Naive thymus-derived CD4-positive, alpha-beta T cell (primary cell): Measurements from ENCODE around the gene CX3CR1. TPM values are rescaled to one million over a fixed set of nuclear protein-coding genes. Genes with fewer than 3 reads are reported as not detected.
A peak's percentile ranks its signal among the peaks of the same experiment; 100 is the strongest.

Experiments
- ATAC-seq: fragments of 150-1000 bp; cut with Tn5 transposase; 2 replicates; pipeline ENCODE4 v1.10.0; 2021; ENCODE audit warnings: mild to moderate bottlenecking, moderate library complexity
- CTCF ChIA-PET: fragments of 350-600 bp; sonication (Branson Sonifier 250); formaldehyde crosslinking; loops from one replicate; lab custom pipeline; 2021; ENCODE audit warnings: antibody characterized with exemption; lab: Charles Lee
- POLR2A ChIA-PET: fragments of 350-600 bp; sonication (Branson Sonifier 250); formaldehyde crosslinking; loops from one replicate; lab custom pipeline; 2021; ENCODE audit warnings: antibody characterized with exemption, inconsistent platforms; lab: Charles Lee
- DNase-seq, 9 donors: peaks; one replicate each; pipeline versions ENCODE4 v3.0.0 to v3.0.0-alpha.2; 2020 to 2022; ENCODE audit warnings: mixed read lengths in 1 of 9
- H3K27ac ChIP-seq: one replicate; pipeline ENCODE4 v1.7.0; 2013; ENCODE audit warnings: mild to moderate bottlenecking, low read depth, low read length, moderate library complexity
- H3K27me3 ChIP-seq, 2 donors: one replicate each; pipeline ENCODE4 v1.7.0; 2013; ENCODE audit warnings: low read length in 2 of 2, mild to moderate bottlenecking in 2 of 2, moderate library complexity in 2 of 2; ENCODE audit not compliant: control insufficient read depth in 2 of 2, insufficient read depth in 2 of 2
- H3K36me3 ChIP-seq, 3 experiments: 1 replicate in 2 of 3; 2 replicates in 1 of 3; pipeline ENCODE4 v1.7.0; 2013; ENCODE audit warnings: low read length in 3 of 3, mild to moderate bottlenecking in 3 of 3, moderate library complexity in 1 of 3; ENCODE audit not compliant: insufficient read depth in 3 of 3, control insufficient read depth in 2 of 3
- H3K4me1 ChIP-seq, 2 donors: one replicate each; pipeline ENCODE4 v1.7.0; 2013; ENCODE audit warnings: low read length in 2 of 2, mild to moderate bottlenecking in 2 of 2, moderate library complexity in 1 of 2; ENCODE audit not compliant: control insufficient read depth in 2 of 2, insufficient read depth in 2 of 2
- H3K4me3 ChIP-seq: 2 replicates; pipeline ENCODE4 v1.7.0; 2013; ENCODE audit warnings: mild to moderate bottlenecking, low read length
- H3K9me3 ChIP-seq, 3 experiments: 1 replicate in 2 of 3; 2 replicates in 1 of 3; pipeline ENCODE4 v1.7.0; 2013; ENCODE audit warnings: low read length in 3 of 3; ENCODE audit not compliant: control insufficient read depth in 2 of 3
- H3K27ac Mint-ChIP-seq, 9 donors: one replicate each; pipeline ENCODE4 v1.8.0; 2020 to 2022; ENCODE audit warnings: mixed read lengths in 9 of 9, mild to moderate bottlenecking in 8 of 9, moderate library complexity in 5 of 9, inconsistent platforms in 2 of 9
- H3K27me3 Mint-ChIP-seq, 5 donors: one replicate each; pipeline ENCODE4 v1.8.0; 2021 to 2022; ENCODE audit warnings: mixed read lengths in 5 of 5, mild to moderate bottlenecking in 1 of 5
- H3K36me3 Mint-ChIP-seq, 5 donors: one replicate each; pipeline ENCODE4 v1.8.0; 2020 to 2022; ENCODE audit warnings: mixed read lengths in 5 of 5, mild to moderate bottlenecking in 3 of 5, inconsistent platforms in 1 of 5
- H3K4me1 Mint-ChIP-seq, 7 donors: one replicate each; pipeline ENCODE4 v1.8.0; 2020 to 2022; ENCODE audit warnings: mixed read lengths in 7 of 7, mild to moderate bottlenecking in 3 of 7, inconsistent platforms in 1 of 7
- H3K4me3 Mint-ChIP-seq, 10 donors: one replicate each; pipeline ENCODE4 v1.8.0; 2020 to 2022; ENCODE audit warnings: mild to moderate bottlenecking in 10 of 10, mixed read lengths in 10 of 10, moderate library complexity in 6 of 10, inconsistent platforms in 2 of 10
- H3K9me3 Mint-ChIP-seq, 11 donors: one replicate each; pipeline ENCODE4 v1.8.0; 2020 to 2022; ENCODE audit warnings: mixed read lengths in 11 of 11, mild to moderate bottlenecking in 4 of 11, inconsistent platforms in 1 of 11, moderate library complexity in 1 of 11
- intact Hi-C, 2 donors: fragments of 100-400 bp; cut with micrococcal nuclease; formaldehyde crosslinking; loops; one replicate each; pipeline ENCODE4 v1.15.1; 2023
- polyA plus RNA-seq, 2 donors: library from polyadenylated mRNA; unstranded; fragments of 300-500 nt; fragmentation: Illumina TruSeq; gene quantifications; one replicate each; pipeline ENCODE4 v1.2.3, GENCODE V29; 2021
- total RNA-seq, 6 experiments: library from RNA in 5 of 6; stranded (reverse) in 5 of 6; gene quantifications; 1 replicate in 5 of 6; 2 replicates in 1 of 6; pipeline ENCODE4 v1.2.3 and lab custom pipeline; 2021 to 2026

The CX3CR1 gene
- total and polyA plus RNA-seq, 7 experiments from 2014 or later, result 0.54 to 66.6 (median 1.1) TPM

GRCh38 chr3:39260957-39261356 is 18.9 kb downstream of the CX3CR1 start:
- peak overlapping the region in 2 of 10 donors; percentile 55 to 76 for H3K4me3 Mint-ChIP-seq
- Histone ChIP-seq H3K4me1 (peaks cover 0 to 73% of the 10 kb centered on the region in 2 donors), H3K36me3 (no peaks in the 10 kb centered on the region), H3K4me3 (no peak overlapping the region), H3K27ac (no peak overlapping the region), H3K9me3 (no peaks in the 10 kb centered on the region), H3K27me3 (no peaks in the 10 kb centered on the region)
- DNase-seq, result peak in 8 of 9 donors; percentile 17 to 78 (median 48)
- peaks cover 0 to 7% (median 0%) of the 10 kb centered on the region in 11 donors for H3K9me3 Mint-ChIP-seq
- peak overlapping the region in 6 of 9 donors; percentile 14 to 87 (median 36) for H3K27ac Mint-ChIP-seq
- H3K4me1 Mint-ChIP-seq, result peaks cover 6 to 58% (median 8%) of the 10 kb centered on the region in 7 donors
- POLR2A ChIA-PET, result no interaction called here
- peaks cover 0 to 19% (median 0%) of the 10 kb centered on the region in 5 donors for H3K36me3 Mint-ChIP-seq
- ATAC-seq, result peak; percentile 96
- CTCF ChIA-PET, result no interaction called here
- intact Hi-C loops, result loop anchor here (1.0 to 2.0 kb wide), 5 partner anchors 26 to 53 kb away; no protein-coding TSS in a partner anchor
- H3K27me3 Mint-ChIP-seq, result peaks cover 0 to 28% (median 9%) of the 10 kb centered on the region in 5 donors

GRCh38 chr3:39260318-39260717 is 19.5 kb downstream of the CX3CR1 start:
- CTCF ChIA-PET, result no interaction called here
- Mint-ChIP-seq H3K4me1 (peaks cover 6 to 58% (median 8%) of the 10 kb centered on the region in 7 donors), H3K9me3 (peaks cover 0 to 3% (median 0%) of the 10 kb centered on the region in 11 donors), H3K27me3 (peaks cover 0 to 28% (median 9%) of the 10 kb centered on the region in 5 donors), H3K4me3 (no peak overlapping the region), H3K27ac (peak overlapping the region in 1 of 9 donors; percentile 36), H3K36me3 (peaks cover 0 to 13% (median 0%) of the 10 kb centered on the region in 5 donors)
- DNase-seq, result no peak
- POLR2A ChIA-PET, result interaction anchor here (0.6 kb wide), 1 partner anchor 1942 kb away, joined by 3 read pairs; no protein-coding TSS in a partner anchor
- no peak for ATAC-seq
- Histone ChIP-seq H3K36me3 (no peaks in the 10 kb centered on the region), H3K4me1 (peaks cover 0 to 75% of the 10 kb centered on the region in 2 donors), H3K4me3 (no peak overlapping the region), H3K27ac (no peak overlapping the region), H3K9me3 (no peaks in the 10 kb centered on the region), H3K27me3 (no peaks in the 10 kb centered on the region)
- intact Hi-C loops, result loop anchor here (2.0 kb wide), 3 partner anchors 26 to 40 kb away; no protein-coding TSS in a partner anchor

- Mint-ChIP-seq H3K27me3 (peaks cover 0 to 26% (median 14%) of the 10 kb centered on the region in 5 donors), H3K9me3 (peaks cover 0 to 3% (median 0%) of the 10 kb centered on the region in 11 donors), H3K4me1 (peaks cover under 1 to 39% (median 2%) of the 10 kb centered on the region in 7 donors), H3K27ac (peak overlapping the region in 2 of 9 donors; percentile 3 to 29), H3K4me3 (no peak overlapping the region), H3K36me3 (no peaks in the 10 kb centered on the region)
- CTCF ChIA-PET, result no interaction called here
- Histone ChIP-seq H3K27ac (no peak overlapping the region), H3K4me3 (no peak overlapping the region), H3K9me3 (no peaks in the 10 kb centered on the region), H3K4me1 (peaks cover 0 to 45% of the 10 kb centered on the region in 2 donors), H3K27me3 (no peaks in the 10 kb centered on the region), H3K36me3 (no peaks in the 10 kb centered on the region)
- POLR2A ChIA-PET, result no interaction called here
- ATAC-seq (peak; percentile 94), DNase-seq (no peak)
- intact Hi-C loops, result no loop called here
These were observed 24.1 kb downstream of the CX3CR1 start for GRCh38 chr3:39255503-39256325.

- Histone ChIP-seq H3K9me3 (no peaks in the 10 kb centered on the region), H3K4me3 (no peak overlapping the region), H3K36me3 (no peaks in the 10 kb centered on the region), H3K27ac (no peak overlapping the region), H3K4me1 (peaks cover 0 to 39% of the 10 kb centered on the region in 2 donors), H3K27me3 (no peaks in the 10 kb centered on the region)
- CTCF ChIA-PET, result no interaction called here
- H3K4me3 Mint-ChIP-seq, result no peak overlapping the region
- intact Hi-C loops, result no loop called here
- H3K27ac Mint-ChIP-seq, result peak overlapping the region in 1 of 9 donors; percentile 6
- H3K9me3 Mint-ChIP-seq, result peaks cover 0 to 3% (median 0%) of the 10 kb centered on the region in 11 donors
- peaks cover 0 to 27% (median 13%) of the 10 kb centered on the region in 5 donors for H3K27me3 Mint-ChIP-seq
- ATAC-seq (no peak), DNase-seq (no peak)
- H3K4me1 Mint-ChIP-seq, result peaks cover 0 to 38% (median 0%) of the 10 kb centered on the region in 7 donors
- POLR2A ChIA-PET, result no interaction called here
- H3K36me3 Mint-ChIP-seq, result no peaks in the 10 kb centered on the region
These were observed 24.9 kb downstream of the CX3CR1 start for GRCh38 chr3:39254806-39255449.

GRCh38 chr3:39251576-39251975 is 28.3 kb downstream of the CX3CR1 start:
- peaks cover 0 to 18% of the 10 kb centered on the region in 2 donors for H3K4me1 ChIP-seq
- ChIA-PET POLR2A (no interaction called here), CTCF (interaction anchor here (1.1 kb wide), 1 partner anchor 37 kb away, joined by 4 read pairs; no protein-coding TSS in a partner anchor)
- H3K9me3 ChIP-seq, result no peaks in the 10 kb centered on the region
- Mint-ChIP-seq H3K27me3 (peaks cover 0 to 29% (median 7%) of the 10 kb centered on the region in 5 donors), H3K27ac (no peak overlapping the region), H3K4me3 (no peak overlapping the region), H3K4me1 (peaks cover 0 to 21% (median 0%) of the 10 kb centered on the region in 7 donors), H3K9me3 (no peaks in the 10 kb centered on the region), H3K36me3 (no peaks in the 10 kb centered on the region)
- no peak overlapping the region for H3K4me3 ChIP-seq
- H3K27me3 ChIP-seq, result no peaks in the 10 kb centered on the region
- no peaks in the 10 kb centered on the region for H3K36me3 ChIP-seq
- intact Hi-C loops, result no loop called here
- H3K27ac ChIP-seq, result no peak overlapping the region
- DNase-seq (no peak), ATAC-seq (no peak)

GRCh38 chr3:39250116-39250747 is 29.6 kb downstream of the CX3CR1 start:
- H3K9me3 Mint-ChIP-seq, result no peaks in the 10 kb centered on the region
- ATAC-seq, result peak; percentile 78
- no peak overlapping the region for H3K4me3 Mint-ChIP-seq
- peaks cover 0 to 5% of the 10 kb centered on the region in 2 donors for H3K4me1 ChIP-seq
- H3K27me3 ChIP-seq, result no peaks in the 10 kb centered on the region
- peaks cover 0 to 39% (median 7%) of the 10 kb centered on the region in 5 donors for H3K27me3 Mint-ChIP-seq
- intact Hi-C loops, result no loop called here
- no peaks in the 10 kb centered on the region for H3K36me3 ChIP-seq
- ChIA-PET CTCF (interaction anchor here (1.1 to 1.5 kb wide), 2 partner anchors 22 to 38 kb away, joined by 3 to 4 read pairs; no protein-coding TSS in a partner anchor), POLR2A (no interaction called here)
- no peak for DNase-seq
- peaks cover 0 to 15% (median 0%) of the 10 kb centered on the region in 7 donors for H3K4me1 Mint-ChIP-seq
- no peak overlapping the region for H3K4me3 ChIP-seq
- no peaks in the 10 kb centered on the region for H3K36me3 Mint-ChIP-seq
- H3K9me3 ChIP-seq, result no peaks in the 10 kb centered on the region
- no peak overlapping the region for H3K27ac Mint-ChIP-seq
- no peak overlapping the region for H3K27ac ChIP-seq
